HCT116 (cell line): ENCODE results near the gene CHID1. TPM values are rescaled to one million over a fixed set of nuclear protein-coding genes. Genes with fewer than 3 reads are reported as not detected.
A peak's percentile ranks its signal among the peaks of the same experiment; 100 is the strongest.

Experiments used
- ATAC-seq: fragments of 200-7000 bp; cut with Tn5 transposase; 2 replicates; pipeline ENCODE4 v1.9.1; 2020; ENCODE audit warnings: mild to moderate bottlenecking, moderate library complexity
- BruUV-seq: library from RNA; stranded (reverse); fragments of 400-500 nt; replicated peaks from 2 replicates; lab custom pipeline; 2021; lab: Mats Ljungman, UMichigan
- CTCF ChIA-PET: fragments of 300-600 bp; sonication (Branson Sonifier 250); formaldehyde crosslinking; loops from one replicate; lab custom pipeline; 2021; ENCODE audit warnings: antibody characterized with exemption; lab: Charles Lee
- POLR2A ChIA-PET: fragments of 300-600, 350-600 bp; sonication (Branson Sonifier 250); formaldehyde crosslinking; loops from one replicate; lab custom pipeline; 2021; ENCODE audit warnings: antibody characterized with exemption; lab: Charles Lee
- RAD21 ChIA-PET, 2 experiments: fragments of 300-600 bp; sonication (Branson Sonifier 250); formaldehyde crosslinking; loops; one replicate each; lab custom pipeline; 2023; ENCODE audit warnings: low total read pairs in 2 of 2; ENCODE audit not compliant: uncharacterized antibody in 2 of 2, unreplicated experiment in 2 of 2, low non-redundant PET in 1 of 2; lab: Charles Lee
- DNase-seq: peaks from one replicate; pipeline ENCODE4 v3.0.0-alpha.2; 2010; ENCODE audit warnings: low read depth, low spot score
- H2AFZ ChIP-seq: fragments of 200-600 bp; shearing (Covaris generic), sonication (generic); 2 replicates; pipeline ENCODE4 v1.6.1; 2017; ENCODE audit warnings: low read depth, mixed run types, mixed read lengths, antibody characterized with exemption, low read length; ENCODE audit not compliant: poor library complexity, severe bottlenecking
- H3K27ac ChIP-seq: 2 replicates; pipeline ENCODE4 v1.5.1; 2012; ENCODE audit warnings: low read depth, low read length
- H3K27me3 ChIP-seq: fragments of 200-600 bp; sonication (generic); 2 replicates; pipeline ENCODE4 v1.6.1; 2016; ENCODE audit warnings: mixed run types, low read length, mixed read lengths; ENCODE audit not compliant: insufficient read depth
- H3K36me3 ChIP-seq, 2 experiments: fragments of 200-500 bp in 1 of 2; fragments of 200-600 bp in 1 of 2; sonication (Bioruptor generic) in 1 of 2; sonication (generic) in 1 of 2; 2 replicates each; pipeline versions ENCODE4 v1.5.1 to v1.6.1; 2014 to 2016; ENCODE audit warnings: low read length in 2 of 2, inconsistent platforms in 1 of 2, mixed read lengths in 1 of 2, mixed run types in 1 of 2; ENCODE audit not compliant: insufficient read depth in 2 of 2, control insufficient read depth in 1 of 2
- H3K4me1 ChIP-seq, 2 experiments: fragments of 200-600 bp in 1 of 2; sonication (generic) in 1 of 2; 2 replicates each; pipeline versions ENCODE4 v1.5.1 to v1.6.1; 2012 to 2017; ENCODE audit warnings: low read length in 2 of 2, inconsistent platforms in 1 of 2, mild to moderate bottlenecking in 1 of 2, mixed read lengths in 1 of 2, mixed run types in 1 of 2, moderate library complexity in 1 of 2; ENCODE audit not compliant: insufficient read depth in 2 of 2, control insufficient read depth in 1 of 2
- H3K4me2 ChIP-seq: fragments of 200-600 bp; sonication (generic); 2 replicates; pipeline ENCODE4 v1.6.1; 2017; ENCODE audit warnings: mixed run types, low read length, mixed read lengths
- H3K4me3 ChIP-seq, 2 experiments: fragments of 200-600 bp in 1 of 2; sonication (generic) in 1 of 2; replicated peaks in 1 of 2; 2 replicates each; pipeline ENCODE4 v1.5.1; 2011 to 2016; ENCODE audit warnings: low read length in 2 of 2, control low read depth in 1 of 2, low read depth in 1 of 2, mild to moderate bottlenecking in 1 of 2, mixed read lengths in 1 of 2, mixed run types in 1 of 2
- H3K79me2 ChIP-seq: fragments of 200-600 bp; sonication (generic); 2 replicates; pipeline ENCODE4 v1.6.1; 2017; ENCODE audit warnings: mild to moderate bottlenecking, mixed run types, low read length, moderate library complexity, mixed read lengths; ENCODE audit not compliant: insufficient read depth
- H3K9ac ChIP-seq: fragments of 200-600 bp; sonication (generic); 2 replicates; pipeline ENCODE4 v1.6.1; 2016; ENCODE audit warnings: low read length, mixed read lengths
- H3K9me2 ChIP-seq: fragments of 200-600 bp; sonication (generic), shearing (Covaris generic); 2 replicates; pipeline ENCODE4 v1.6.1; 2017; ENCODE audit warnings: mixed run types, mild to moderate bottlenecking, moderate library complexity; ENCODE audit not compliant: insufficient read depth
- H3K9me3 ChIP-seq, 2 experiments: fragments of 200-500 bp in 1 of 2; fragments of 200-600 bp in 1 of 2; sonication (Bioruptor generic) in 1 of 2; sonication (generic) in 1 of 2; 2 replicates each; pipeline ENCODE4 v1.6.1; 2014 to 2017; ENCODE audit warnings: low read length in 2 of 2, mixed read lengths in 2 of 2, inconsistent platforms in 1 of 2, low read depth in 1 of 2, mild to moderate bottlenecking in 1 of 2, mixed run types in 1 of 2, moderate library complexity in 1 of 2; ENCODE audit not compliant: control insufficient read depth in 1 of 2, insufficient read depth in 1 of 2
- H4K20me1 ChIP-seq: fragments of 200-600 bp; sonication (generic), shearing (Covaris generic); 2 replicates; pipeline ENCODE4 v1.6.1; 2017; ENCODE audit warnings: mixed run types, mild to moderate bottlenecking, moderate library complexity; ENCODE audit not compliant: insufficient read depth
- ATF3 ChIP-seq: IDR thresholded peaks from 2 replicates; pipeline ENCODE4 v1.6.1; 2012
- CBX3 ChIP-seq: IDR thresholded peaks from 2 replicates; pipeline ENCODE4 v1.6.1; 2012; ENCODE audit warnings: low read depth
- CEBPB ChIP-seq: IDR thresholded peaks from 2 replicates; pipeline ENCODE4 v1.6.1; 2012; ENCODE audit warnings: low read depth
- CTCF ChIP-seq, 3 experiments: fragments of 200-600 bp in 1 of 3; sonication (generic) in 1 of 3; IDR thresholded peaks in 2 of 3; conservative IDR thresholded peaks in 1 of 3; 2 replicates each; pipeline ENCODE4 v1.5.1; 2012 to 2017; ENCODE audit warnings: low read depth in 2 of 3, low read length in 2 of 3, antibody characterized with exemption in 1 of 3, borderline replicate concordance in 1 of 3, control low read depth in 1 of 3, mild to moderate bottlenecking in 1 of 3, mixed read lengths in 1 of 3, mixed run types in 1 of 3, moderate library complexity in 1 of 3; ENCODE audit not compliant: insufficient read depth in 1 of 3
- MAX ChIP-seq: IDR thresholded peaks from 2 replicates; pipeline ENCODE4 v1.6.1; 2012
- POLR2AphosphoS5 ChIP-seq: IDR thresholded peaks from 2 replicates; pipeline ENCODE4 v1.6.1; 2011; ENCODE audit warnings: mild to moderate bottlenecking, low read depth, low read length, moderate library complexity
- YY1 ChIP-seq: IDR thresholded peaks from 2 replicates; pipeline ENCODE4 v1.6.1; 2011; ENCODE audit warnings: low read length, low read depth, moderate library complexity, mild to moderate bottlenecking; ENCODE audit not compliant: insufficient replicate concordance; ENCODE audit errors: extremely low read depth
- intact Hi-C: fragments of 100-400 bp; cut with micrococcal nuclease; formaldehyde crosslinking; loops from 2 replicates; pipeline ENCODE4 v1.10.0; 2022
- total RNA-seq: library from RNA; stranded (reverse); gene quantifications from one replicate; pipeline ENCODE4 v1.2.1, GENCODE V29; 2021; ENCODE audit not compliant: unreplicated experiment

The CHID1 gene
- total RNA-seq, 1 experiment from 2014 or later: 102 TPM

- H3K9ac ChIP-seq: no peak overlapping the region
- RAD21 ChIA-PET: interaction anchor here in 1 of 2 experiments (1.1 kb wide), 1 partner anchor 203 kb away, joined by 4 read pairs; no protein-coding TSS in a partner anchor
- H4K20me1 ChIP-seq: no peaks in the 10 kb centered on the region
- intact Hi-C loops: loop anchor here (1.0 kb wide), 1 partner anchor 203 kb away; no protein-coding TSS in a partner anchor
- no peaks in the 10 kb centered on the region for H3K9me2 ChIP-seq
- no peaks in the 10 kb centered on the region; a peak in 1 of 4 replicates for H3K36me3 ChIP-seq
- DNase-seq (no peak), ATAC-seq (peak; percentile 50)
- peaks cover 10% of the 10 kb centered on the region; the same call in 1 of the 2 replicates for H3K79me2 ChIP-seq
- H3K27me3 ChIP-seq: no peaks in the 10 kb centered on the region
- no peak for TF ChIP-seq YY1
- no peak for TF ChIP-seq MAX
- no peak for TF ChIP-seq CEBPB
- no peak for TF ChIP-seq ATF3
- no peak for TF ChIP-seq POLR2AphosphoS5
- TF ChIP-seq CTCF (IDR thresholded peaks at IDR 0.05 in 2 of 3, conservative IDR thresholded peaks at IDR 0.05 in 1 of 3; ENCODE audit: borderline replicate concordance in 1 of 3, insufficient read depth in 1 of 3, low read depth in 2 of 3, low read length in 2 of 3): peak in 2 of 3 experiments; percentile 76 to 94; a peak in 4 of 6 replicates
- no peak for TF ChIP-seq CBX3
- H3K4me1 ChIP-seq: peaks cover 17 to 39% of the 10 kb centered on the region in 2 experiments
- H3K4me2 ChIP-seq: no peak overlapping the region
- no peak overlapping the region for H3K4me3 ChIP-seq
- CTCF ChIA-PET: interaction anchor here (0.6 to 1.9 kb wide), 3 partner anchors 8 to 203 kb away, joined by 3 to 4 read pairs (median 3); no protein-coding TSS in a partner anchor
- H3K27ac ChIP-seq: peak overlapping the region; percentile 0; the same call in 1 of the 2 replicates
- no peaks in the 10 kb centered on the region for H3K9me3 ChIP-seq
- no peak overlapping the region for H2AFZ ChIP-seq
- POLR2A ChIA-PET: interaction anchor here (0.6 kb wide), 1 partner anchor 45 kb away, joined by 4 read pairs; no protein-coding TSS in a partner anchor
- BruUV-seq: no TSS peak
Observed at GRCh38 chr11:848380-848931, 62.2 kb downstream of the CHID1 start.
